OCI-LY3 (cell line): ENCODE data around the gene ELL2.

Source experiments
- CTCF ChIP-seq: fragments of 200-600, 300-600 bp; sonication (generic); IDR thresholded peaks from 2 replicates; pipeline ENCODE4 v1.5.1; 2014; ENCODE audit warnings: antibody characterized with exemption, low read length, low read depth
- EZH2phosphoT487 ChIP-seq: fragments of 200-600 bp; shearing (Covaris generic); IDR thresholded peaks from 2 replicates; pipeline ENCODE4 v1.6.1; 2018; ENCODE audit warnings: antibody characterized with exemption, mixed run types, low read depth

DNA sequence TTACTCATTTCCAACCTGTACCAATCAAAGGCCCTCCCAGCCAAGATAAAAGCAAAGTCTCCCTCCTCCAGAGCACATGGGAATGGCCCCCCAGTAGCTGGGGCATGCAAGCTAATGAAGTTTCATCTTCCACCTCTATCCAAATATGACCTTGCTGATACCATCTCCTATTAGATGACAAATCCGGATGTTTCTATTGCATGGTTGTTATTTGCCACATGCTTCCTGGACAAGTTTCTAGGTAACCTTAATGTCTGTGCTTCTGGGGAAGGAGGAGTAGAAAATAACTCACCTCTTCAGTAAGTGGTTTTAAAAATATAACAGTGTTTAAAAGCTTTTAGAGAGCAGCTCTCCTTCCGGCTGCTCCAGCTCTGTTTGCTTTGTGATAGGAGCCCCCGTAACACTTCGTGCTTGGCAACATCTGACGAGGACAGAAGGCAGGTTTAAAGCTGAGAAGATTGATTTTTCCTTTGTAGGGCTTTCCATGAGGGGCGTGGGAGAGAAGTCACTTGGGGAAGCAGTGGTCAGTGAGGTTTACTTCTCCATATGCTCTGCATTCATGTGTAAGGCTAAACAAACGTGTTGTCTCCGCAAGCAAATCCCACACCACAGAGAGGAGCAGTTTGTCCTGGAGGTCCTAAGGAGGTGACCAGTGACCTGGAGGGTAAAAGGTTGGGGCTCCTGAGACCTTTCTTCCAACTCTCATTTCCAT, 98.8 kb downstream of the ELL2 start:
- TF ChIP-seq CTCF (no peak), EZH2phosphoT487 (no peak)
